Esophagus (tissue), 2 donors: ENCODE data around the gene DYDC1. TPM values are rescaled to one million over a fixed set of nuclear protein-coding genes. Genes with fewer than 3 reads are reported as not detected.
"Not testable (repeated sequence)": the region's sequence is repeated elsewhere in the genome, so short reads cannot be mapped to it uniquely, and the experiment has no call there.

Source experiments
- H3K27ac ChIP-seq, 2 donors: one replicate each; pipeline ENCODE4 v1.5.1; 2013; ENCODE audit warnings: low read depth in 2 of 2, mild to moderate bottlenecking in 2 of 2, inconsistent platforms in 1 of 2, low read length in 1 of 2, moderate library complexity in 1 of 2
- H3K27me3 ChIP-seq, 2 donors: one replicate each; pipeline ENCODE4 v1.6.1; 2013; ENCODE audit warnings: low read length in 2 of 2, control low read depth in 1 of 2, mild to moderate bottlenecking in 1 of 2; ENCODE audit not compliant: insufficient read depth in 2 of 2, control insufficient read depth in 1 of 2
- H3K36me3 ChIP-seq, 2 donors: one replicate each; pipeline ENCODE4 v1.6.1; 2013; ENCODE audit warnings: low read length in 1 of 2; ENCODE audit not compliant: control insufficient read depth in 2 of 2, insufficient read depth in 2 of 2
- H3K4me1 ChIP-seq, 2 donors: one replicate each; pipeline ENCODE4 v1.6.1; 2013; ENCODE audit warnings: low read length in 1 of 2; ENCODE audit not compliant: control insufficient read depth in 2 of 2, insufficient read depth in 2 of 2
- H3K4me3 ChIP-seq, 2 donors: one replicate each; pipeline ENCODE4 v1.5.1; 2013; ENCODE audit warnings: low read length in 2 of 2, mild to moderate bottlenecking in 2 of 2, low read depth in 1 of 2, moderate library complexity in 1 of 2
- H3K9me3 ChIP-seq, 2 donors: one replicate each; pipeline ENCODE4 v1.6.1; 2013; ENCODE audit warnings: mild to moderate bottlenecking in 2 of 2, low read depth in 1 of 2, low read length in 1 of 2, moderate library complexity in 1 of 2; ENCODE audit not compliant: control insufficient read depth in 2 of 2, insufficient read depth in 1 of 2
- WGBS, 2 donors: extraction: QIAGEN DNeasy Blood & Tissue Kit; methylation state at CpG; one replicate each; pipeline ENCODE4 v1.1.7; 2013; 5-methylcytosine and 5-hydroxymethylcytosine counted together
- polyA plus RNA-seq, 2 donors: library from polyadenylated mRNA; stranded (reverse); fragments of 200-250 nt; gene quantifications; one replicate each; pipeline ENCODE4 v1.2.3, GENCODE V29; 2013
- donor health status: healthy with polysubstance abuse.
- donor health status: Bipolar disorder and iron deficiency.

The DYDC1 gene
- polyA plus RNA-seq, 2 donors = not detected

GRCh38 chr10:80321183-80321582 is 35.4 kb downstream of the DYDC1 start:
- no peaks in the 10 kb centered on the region for H3K4me1 ChIP-seq
- H3K27me3 ChIP-seq = no peaks in the 10 kb centered on the region
- no peaks in the 10 kb centered on the region for H3K9me3 ChIP-seq
- no peak overlapping the region for H3K4me3 ChIP-seq
- WGBS, 2 donors = 80 to 82% methylated on average over 5 of the region's 5 CpGs
- no peaks in the 10 kb centered on the region for H3K36me3 ChIP-seq
- no peak overlapping the region for H3K27ac ChIP-seq

- H3K27ac ChIP-seq = no peak overlapping the region
- no peak overlapping the region for H3K4me3 ChIP-seq
- no peaks in the 10 kb centered on the region for H3K9me3 ChIP-seq
- no peaks in the 10 kb centered on the region for H3K36me3 ChIP-seq
- no peaks in the 10 kb centered on the region for H3K4me1 ChIP-seq
- H3K27me3 ChIP-seq = no peaks in the 10 kb centered on the region
Observed at GRCh38 chr10:80320377-80320776, 36.2 kb downstream of the DYDC1 start.

GRCh38 chr10:80319725-80320290 is 36.7 kb downstream of the DYDC1 start:
- Histone ChIP-seq H3K4me3 (no peak overlapping the region), H3K27ac (no peak overlapping the region), H3K27me3 (no peaks in the 10 kb centered on the region), H3K9me3 (no peaks in the 10 kb centered on the region), H3K36me3 (no peaks in the 10 kb centered on the region), H3K4me1 (no peaks in the 10 kb centered on the region)
- WGBS, 2 donors = 90 to 93% methylated on average over 2 of the region's 2 CpGs

GRCh38 chr10:80319318-80319717 is 37.2 kb downstream of the DYDC1 start:
- H3K4me1 ChIP-seq = no peaks in the 10 kb centered on the region
- H3K27me3 ChIP-seq = no peaks in the 10 kb centered on the region
- H3K36me3 ChIP-seq = no peaks in the 10 kb centered on the region
- H3K27ac ChIP-seq = no peak overlapping the region
- WGBS, 2 donors = 63 to 85% methylated on average over 2 of the region's 2 CpGs
- no peaks in the 10 kb centered on the region for H3K9me3 ChIP-seq
- no peak overlapping the region for H3K4me3 ChIP-seq

GRCh38 chr10:80318742-80319141 is 37.8 kb downstream of the DYDC1 start:
- Histone ChIP-seq H3K36me3 (no peaks in the 10 kb centered on the region), H3K9me3 (no peaks in the 10 kb centered on the region), H3K27me3 (no peaks in the 10 kb centered on the region), H3K4me1 (no peaks in the 10 kb centered on the region), H3K27ac (no peak overlapping the region), H3K4me3 (no peak overlapping the region)

- Histone ChIP-seq H3K36me3 (no peaks in the 10 kb centered on the region), H3K27ac (no peak overlapping the region), H3K9me3 (no peaks in the 10 kb centered on the region), H3K4me1 (no peaks in the 10 kb centered on the region), H3K4me3 (no peak overlapping the region), H3K27me3 (no peaks in the 10 kb centered on the region)
- WGBS, 2 donors = 91 to 95% methylated on average over 20 to 21 of the region's 21 CpGs
Observed at GRCh38 chr10:80315391-80315790, 41.2 kb downstream of the DYDC1 start.

- Histone ChIP-seq H3K9me3 (no peaks in the 10 kb centered on the region), H3K36me3 (no peaks in the 10 kb centered on the region), H3K27ac (no peak overlapping the region), H3K27me3 (no peaks in the 10 kb centered on the region), H3K4me1 (no peaks in the 10 kb centered on the region), H3K4me3 (no peak overlapping the region)
- 70 to 91% methylated on average over 5 of the region's 5 CpGs for WGBS, 2 donors
Observed at GRCh38 chr10:80313523-80313922, 43.0 kb downstream of the DYDC1 start.

- 84 to 89% methylated on average over 3 of the region's 3 CpGs for WGBS, 2 donors
- H3K9me3 ChIP-seq, H3K4me3 ChIP-seq, H3K36me3 ChIP-seq, H3K27me3 ChIP-seq, H3K4me1 ChIP-seq, H3K27ac ChIP-seq: not testable (repeated sequence)
Observed at GRCh38 chr10:80305989-80306388, 50.6 kb downstream of the DYDC1 start.

GRCh38 chr10:80296942-80297341 is 59.6 kb downstream of the DYDC1 start:
- WGBS, 2 donors = 76 to 79% methylated on average over 3 of the region's 3 CpGs
- Histone ChIP-seq H3K9me3 (peaks cover 3 to 4% of the 10 kb centered on the region in 2 donors), H3K36me3 (no peaks in the 10 kb centered on the region), H3K27ac (no peak overlapping the region), H3K4me1 (no peaks in the 10 kb centered on the region), H3K4me3 (no peak overlapping the region), H3K27me3 (no peaks in the 10 kb centered on the region)

GRCh38 chr10:80292607-80293239 is 63.8 kb downstream of the DYDC1 start:
- no peaks in the 10 kb centered on the region for H3K27me3 ChIP-seq
- no peaks in the 10 kb centered on the region for H3K4me1 ChIP-seq
- no peak overlapping the region for H3K4me3 ChIP-seq
- H3K36me3 ChIP-seq = no peaks in the 10 kb centered on the region
- H3K27ac ChIP-seq = no peak overlapping the region
- H3K9me3 ChIP-seq = peaks cover 0 to 1% of the 10 kb centered on the region in 2 donors
- WGBS, 2 donors = 90 to 91% methylated on average over 6 of the region's 6 CpGs
